IMR-90 (cell line): ENCODE data around the gene ARMC9. TPM values are rescaled to one million over a fixed set of nuclear protein-coding genes. Genes with fewer than 3 reads are reported as not detected.

ENCODE experiments used
- ATAC-seq: fragments of 200-7000 bp; cut with Tn5 transposase; 2 replicates; pipeline ENCODE4 v1.9.1; 2020; ENCODE audit warnings: low read depth, mild to moderate bottlenecking, moderate library complexity
- BruUV-seq: library from RNA; stranded (reverse); fragments of 400-500 nt; replicated peaks from 2 replicates; lab custom pipeline; 2021; lab: Mats Ljungman, UMichigan
- CTCF ChIA-PET: fragments of 300-600 bp; formaldehyde crosslinking; extraction: SDS; loops from one replicate; lab custom pipeline; 2021; ENCODE audit warnings: antibody characterized with exemption; lab: Yijun Ruan, JAX
- POLR2A ChIA-PET: fragments of 300-600 bp; sonication (Branson Sonifier 250); formaldehyde crosslinking; loops from one replicate; lab custom pipeline; 2022; ENCODE audit warnings: antibody characterized with exemption; ENCODE audit not compliant: unreplicated experiment; lab: Charles Lee
- DNase-seq: peaks from one replicate; pipeline ENCODE4 v3.0.0; 2013
- H2AFZ ChIP-seq: replicated peaks from 2 replicates; pipeline ENCODE3; 2013; ENCODE audit warnings: low read length, mild to moderate bottlenecking; ENCODE audit not compliant: poor library complexity
- H2AK5ac ChIP-seq: 2 replicates; pipeline ENCODE4 v1.6.1; 2013; ENCODE audit warnings: low read depth, low read length, inconsistent platforms
- H2AK9ac ChIP-seq: replicated peaks from 2 replicates; pipeline ENCODE3; 2013; ENCODE audit warnings: mild to moderate bottlenecking, low read depth, low read length, moderate library complexity; ENCODE audit not compliant: poor library complexity
- H2BK120ac ChIP-seq: 2 replicates; pipeline ENCODE4 v1.6.1; 2013; ENCODE audit warnings: low read depth, low read length, inconsistent platforms
- H2BK15ac ChIP-seq: 3 replicates; pipeline ENCODE4 v1.6.1; 2013; ENCODE audit warnings: low read depth, low read length, inconsistent platforms
- H2BK20ac ChIP-seq: 2 replicates; pipeline ENCODE4 v1.6.1; 2013; ENCODE audit warnings: low read depth, mild to moderate bottlenecking, inconsistent platforms, low read length, moderate library complexity
- H2BK5ac ChIP-seq: 2 replicates; pipeline ENCODE4 v1.6.1; 2013; ENCODE audit warnings: mild to moderate bottlenecking, low read depth, low read length, inconsistent platforms; ENCODE audit not compliant: poor library complexity, severe bottlenecking
- H3K14ac ChIP-seq: replicated peaks from 2 replicates; pipeline ENCODE4 v1.6.1; 2013; ENCODE audit warnings: low read depth, low read length, inconsistent platforms
- H3K18ac ChIP-seq: 2 replicates; pipeline ENCODE4 v1.6.1; 2013; ENCODE audit warnings: low read depth, low read length, control low read depth
- H3K23ac ChIP-seq: 2 replicates; pipeline ENCODE4 v1.6.1; 2013; ENCODE audit warnings: low read depth, low read length, inconsistent platforms
- H3K27ac ChIP-seq: 2 replicates; pipeline ENCODE4 v1.5.1; 2013; ENCODE audit warnings: mild to moderate bottlenecking, control low read depth, low read length; ENCODE audit not compliant: insufficient read depth
- H3K27me3 ChIP-seq: 2 replicates; pipeline ENCODE4 v1.6.1; 2013; ENCODE audit warnings: low read length; ENCODE audit not compliant: control insufficient read depth, insufficient read depth
- H3K36me3 ChIP-seq: 2 replicates; pipeline ENCODE4 v1.6.1; 2013; ENCODE audit warnings: low read length, mixed read lengths; ENCODE audit not compliant: control insufficient read depth, insufficient read depth
- H3K4ac ChIP-seq: 2 replicates; pipeline ENCODE4 v1.6.1; 2013; ENCODE audit warnings: low read depth, low read length, inconsistent platforms
- H3K4me1 ChIP-seq: 2 replicates; pipeline ENCODE4 v1.6.1; 2013; ENCODE audit warnings: low read length, mixed read lengths; ENCODE audit not compliant: control insufficient read depth, insufficient read depth
- H3K4me2 ChIP-seq: 2 replicates; pipeline ENCODE4 v1.6.1; 2013; ENCODE audit warnings: low read depth, mild to moderate bottlenecking, control low read depth, low read length, moderate library complexity
- H3K4me3 ChIP-seq: 2 replicates; pipeline ENCODE4 v1.5.1; 2013; ENCODE audit warnings: low read depth, mild to moderate bottlenecking, control low read depth, low read length, moderate library complexity; ENCODE audit not compliant: insufficient read depth
- H3K56ac ChIP-seq: 2 replicates; pipeline ENCODE4 v1.6.1; 2013; ENCODE audit warnings: low read length, inconsistent platforms; ENCODE audit not compliant: insufficient read depth; ENCODE audit errors: extremely low read depth
- H3K79me1 ChIP-seq, 2 experiments: 2 replicates each; pipeline ENCODE4 v1.6.1; 2013; ENCODE audit warnings: low read length in 2 of 2, inconsistent platforms in 1 of 2, low read depth in 1 of 2
- H3K9ac ChIP-seq: 2 replicates; pipeline ENCODE4 v1.6.1; 2013; ENCODE audit warnings: low read depth, low read length, control low read depth
- H3K9me1 ChIP-seq: 2 replicates; pipeline ENCODE4 v1.6.1; 2013; ENCODE audit warnings: low read length, inconsistent platforms; ENCODE audit not compliant: insufficient read depth
- H3K9me3 ChIP-seq: 2 replicates; pipeline ENCODE4 v1.6.1; 2013; ENCODE audit warnings: low read length; ENCODE audit not compliant: control insufficient read depth, insufficient read depth
- H4K20me1 ChIP-seq: 2 replicates; pipeline ENCODE4 v1.6.1; 2013; ENCODE audit warnings: low read length, inconsistent platforms; ENCODE audit not compliant: insufficient read depth
- H4K5ac ChIP-seq: 2 replicates; pipeline ENCODE4 v1.6.1; 2013; ENCODE audit warnings: mild to moderate bottlenecking, low read depth, low read length, control low read depth
- H4K8ac ChIP-seq, 2 experiments: 2 replicates each; pipeline ENCODE4 v1.6.1; 2013; ENCODE audit warnings: low read depth in 2 of 2, low read length in 2 of 2, control low read depth in 1 of 2, inconsistent platforms in 1 of 2
- H4K91ac ChIP-seq: 2 replicates; pipeline ENCODE4 v1.6.1; 2013; ENCODE audit warnings: low read depth, low read length, inconsistent platforms; ENCODE audit not compliant: insufficient read depth
- RCOR1 ChIP-seq: IDR thresholded peaks from 2 replicates; pipeline ENCODE4 v1.6.1; 2012; ENCODE audit warnings: mild to moderate bottlenecking, low read length, improper control_type of control experiment; ENCODE audit not compliant: insufficient replicate concordance
- WGBS, 2 experiments: methylation state at CpG; one replicate each; pipeline versions ENCODE4 v1.1.5 to v1.1.7; 2013; ENCODE audit warnings: missing lambda C conversion rate in 2 of 2; ENCODE audit not compliant: insufficient read length in 1 of 2; ENCODE audit errors: extremely low coverage in 2 of 2; 5-methylcytosine and 5-hydroxymethylcytosine counted together
- dilution Hi-C: fragments of 300-500 bp; cut with HindIII; formaldehyde crosslinking; loops from one replicate; pipeline ENCODE4 v1.14.3; 2018; ENCODE audit warnings: low sequenced_read_pairs; ENCODE audit not compliant: unreplicated experiment
- in situ Hi-C: fragments of 300-500 bp; cut with MboI; formaldehyde crosslinking; loops from 3 replicates; pipeline ENCODE4 v1.14.3; 2019; ENCODE audit warnings: low sequenced_read_pairs, inconsistent platforms, mixed read lengths
- intact Hi-C: fragments of 100-400 bp; cut with micrococcal nuclease; formaldehyde crosslinking; loops from 2 replicates; pipeline ENCODE4 v1.10.0; 2022
- polyA plus RNA-seq, 3 experiments: library from polyadenylated mRNA; depleted of rRNA; stranded (reverse); fragments of >200 nt; gene quantifications; 2 replicates each; pipeline ENCODE4 v1.2.3, GENCODE V29; 2012; ENCODE audit warnings: low replicate concordance in 1 of 3
- total RNA-seq: library from RNA; depleted of rRNA; stranded (reverse); fragments of >200 nt; gene quantifications from 2 replicates; pipeline ENCODE4 v1.2.3, GENCODE V29; 2012

The ARMC9 gene
- total and polyA plus RNA-seq, 2 of the 4 experiments (the other 2 are of a cell fraction): 36.0 to 46.6 TPM

GRCh38 chr2:231334179-231334930 is 135.9 kb downstream of the ARMC9 start:
- H3K9me1 ChIP-seq: peaks cover 16% of the 10 kb centered on the region
- H4K91ac ChIP-seq: no peak overlapping the region
- H3K4me3 ChIP-seq: no peak overlapping the region
- no peak overlapping the region for H3K27ac ChIP-seq
- in situ Hi-C loops: no loop called here
- H2BK15ac ChIP-seq: no peak overlapping the region
- H2BK20ac ChIP-seq: no peak overlapping the region
- no peak overlapping the region for H2BK5ac ChIP-seq
- intact Hi-C loops: no loop called here
- ChIA-PET CTCF (no interaction called here), POLR2A (no interaction called here)
- no peaks in the 10 kb centered on the region for H3K4me1 ChIP-seq
- no peak overlapping the region for H2AFZ ChIP-seq
- no peak overlapping the region for H3K18ac ChIP-seq
- ATAC-seq (no peak), DNase-seq (no peak)
- no peak for TF ChIP-seq RCOR1
- H3K4ac ChIP-seq: no peak overlapping the region
- H3K36me3 ChIP-seq: peaks cover 38% of the 10 kb centered on the region
- WGBS, 2 experiments: 89% methylated on average over 10 of the region's 14 CpGs; no CpG with 5 or more reads in 1 of the 2 experiments
- no peak overlapping the region for H2BK120ac ChIP-seq
- H3K56ac ChIP-seq: no peak overlapping the region
- no peak overlapping the region for H2AK9ac ChIP-seq
- no peaks in the 10 kb centered on the region for H3K9me3 ChIP-seq
- dilution Hi-C loops: no loop called here
- peaks cover 0 to 7% of the 10 kb centered on the region in 2 experiments; a peak in 1 of 4 replicates for H3K79me1 ChIP-seq
- H3K14ac ChIP-seq: no peak overlapping the region
- no peak overlapping the region for H3K23ac ChIP-seq
- BruUV-seq: no TSS peak
- no peaks in the 10 kb centered on the region for H4K20me1 ChIP-seq
- H3K4me2 ChIP-seq: no peak overlapping the region
- H4K5ac ChIP-seq: no peak overlapping the region
- no peak overlapping the region for H2AK5ac ChIP-seq
- no peak overlapping the region for H4K8ac ChIP-seq
- H3K9ac ChIP-seq: no peak overlapping the region
- no peaks in the 10 kb centered on the region for H3K27me3 ChIP-seq
